Nephron (organoid): Measurements from ENCODE around the gene MLXIPL.
A peak's percentile ranks its signal among the peaks of the same experiment; 100 is the strongest.
"Not testable (repeated sequence)": the region's sequence is repeated elsewhere in the genome, so short reads cannot be mapped to it uniquely, and the experiment has no call there.

Experiments
- H3K27ac Mint-ChIP-seq, 3 experiments: 2 replicates each; pipeline ENCODE4 v1.8.0; 2020; ENCODE audit warnings: mixed read lengths in 3 of 3, mild to moderate bottlenecking in 2 of 3, moderate library complexity in 1 of 3
- H3K27me3 Mint-ChIP-seq: 2 replicates; pipeline ENCODE4 v1.8.0; 2021; ENCODE audit warnings: low read depth, mild to moderate bottlenecking, moderate library complexity, mixed read lengths
- H3K36me3 Mint-ChIP-seq: 2 replicates; pipeline ENCODE4 v1.8.0; 2020; ENCODE audit warnings: low read depth, mixed read lengths
- H3K4me1 Mint-ChIP-seq: 2 replicates; pipeline ENCODE4 v1.8.0; 2020; ENCODE audit warnings: mixed read lengths
- H3K4me3 Mint-ChIP-seq, 3 experiments: 2 replicates each; pipeline ENCODE4 v1.8.0; 2020; ENCODE audit warnings: mild to moderate bottlenecking in 3 of 3, mixed read lengths in 3 of 3, moderate library complexity in 2 of 3
- H3K9me3 Mint-ChIP-seq: 2 replicates; pipeline ENCODE4 v1.8.0; 2020; ENCODE audit warnings: mixed read lengths
- CTCF ChIP-seq, 3 experiments: fragments of 200-600 bp; sonication (generic); IDR thresholded peaks; one replicate each; pipeline ENCODE4 v1.5.0; 2021; ENCODE audit warnings: antibody characterized with exemption in 3 of 3; ENCODE audit not compliant: unreplicated experiment in 3 of 3

Gene MLXIPL

DNA sequence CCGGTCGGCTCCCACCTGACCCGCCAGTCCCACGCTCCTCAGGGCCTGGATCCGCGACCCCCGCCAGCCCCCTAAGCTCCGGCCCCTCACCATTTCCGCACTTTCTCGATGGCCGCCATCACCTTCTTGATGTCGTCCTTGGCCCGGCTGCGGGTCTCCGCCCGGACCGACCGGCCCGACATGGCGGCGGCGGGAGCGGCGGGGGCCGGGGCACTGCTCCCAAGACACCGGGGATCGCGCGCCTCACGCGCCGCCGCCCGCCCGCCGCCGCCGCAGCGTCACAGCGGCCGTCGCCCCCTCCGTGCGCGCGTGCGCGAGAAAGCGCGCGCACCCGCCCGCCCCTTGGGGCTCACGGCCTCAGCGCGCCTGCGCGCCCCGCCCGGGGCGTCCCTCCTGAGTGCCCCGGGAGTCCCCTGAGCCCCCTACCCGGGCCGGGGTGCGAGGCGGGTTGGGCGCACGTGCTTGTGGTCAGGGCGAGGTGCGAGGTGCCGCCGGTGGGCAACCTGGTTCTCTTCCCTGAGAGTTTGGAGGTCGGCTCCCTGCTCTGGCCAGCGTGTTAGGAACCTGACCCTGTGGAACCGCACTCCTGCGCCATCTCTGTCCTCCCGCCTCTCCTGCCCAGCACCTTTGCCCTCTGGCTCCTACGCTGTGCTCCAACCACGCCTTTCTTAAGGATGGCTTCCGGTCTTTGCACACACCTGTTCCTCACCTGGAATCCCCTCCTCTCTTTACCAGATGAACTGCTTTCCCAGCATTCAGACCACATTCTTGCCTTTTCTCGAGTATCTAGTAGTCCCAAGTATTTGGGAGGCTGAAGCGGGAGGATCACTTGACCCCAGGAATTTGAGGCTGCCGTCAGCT is 66.7 kb downstream of the MLXIPL start, which contains the start of gene BCL7B:
BCL7B (minus strand) TSS at position 294 of the 861 bp plus-strand sequence; CDS start at position 182, 112 bp downstream.
- Mint-ChIP-seq H3K4me3 (peak within 1 kb of the TSS; percentile 90 to 99 (median 98)), H3K4me1 (peaks cover 28% of the 10 kb centered on the region), H3K27me3 (peaks cover 4% of the 10 kb centered on the region), H3K36me3 (peaks cover 7% of the 10 kb centered on the region), H3K9me3 (no peaks in the 10 kb centered on the region), H3K27ac (peak within 1 kb of the TSS; percentile 91 to 98 (median 92))
- no peak for TF ChIP-seq CTCF (IDR thresholded peaks at IDR 0.05; ENCODE audit: unreplicated experiment in 3 of 3)

GRCh38 chr7:73557108-73557396 is 67.3 kb downstream of the MLXIPL start:
- H3K9me3 Mint-ChIP-seq: no peaks in the 10 kb centered on the region
- H3K4me1 Mint-ChIP-seq: peaks cover 28% of the 10 kb centered on the region
- peaks cover 11% of the 10 kb centered on the region for H3K36me3 Mint-ChIP-seq
- H3K4me3 Mint-ChIP-seq: peak overlapping the region; percentile 82 to 90 (median 90)
- no peak for TF ChIP-seq CTCF (IDR thresholded peaks at IDR 0.05; ENCODE audit: unreplicated experiment in 3 of 3)
- H3K27me3 Mint-ChIP-seq: peaks cover 4% of the 10 kb centered on the region
- H3K27ac Mint-ChIP-seq: peak overlapping the region; percentile 70 to 92 (median 74)

GRCh38 chr7:73556208-73557107 is 67.9 kb downstream of the MLXIPL start:
- Mint-ChIP-seq H3K4me1 (peaks cover 28% of the 10 kb centered on the region), H3K4me3 (peak overlapping the region; percentile 82 to 90 (median 90)), H3K36me3 (peaks cover 13% of the 10 kb centered on the region), H3K27ac (peak overlapping the region; percentile 74 to 92 (median 81)), H3K9me3 (no peaks in the 10 kb centered on the region), H3K27me3 (peaks cover 4% of the 10 kb centered on the region)
- TF ChIP-seq CTCF (IDR thresholded peaks at IDR 0.05; ENCODE audit: unreplicated experiment in 3 of 3): no peak

DNA sequence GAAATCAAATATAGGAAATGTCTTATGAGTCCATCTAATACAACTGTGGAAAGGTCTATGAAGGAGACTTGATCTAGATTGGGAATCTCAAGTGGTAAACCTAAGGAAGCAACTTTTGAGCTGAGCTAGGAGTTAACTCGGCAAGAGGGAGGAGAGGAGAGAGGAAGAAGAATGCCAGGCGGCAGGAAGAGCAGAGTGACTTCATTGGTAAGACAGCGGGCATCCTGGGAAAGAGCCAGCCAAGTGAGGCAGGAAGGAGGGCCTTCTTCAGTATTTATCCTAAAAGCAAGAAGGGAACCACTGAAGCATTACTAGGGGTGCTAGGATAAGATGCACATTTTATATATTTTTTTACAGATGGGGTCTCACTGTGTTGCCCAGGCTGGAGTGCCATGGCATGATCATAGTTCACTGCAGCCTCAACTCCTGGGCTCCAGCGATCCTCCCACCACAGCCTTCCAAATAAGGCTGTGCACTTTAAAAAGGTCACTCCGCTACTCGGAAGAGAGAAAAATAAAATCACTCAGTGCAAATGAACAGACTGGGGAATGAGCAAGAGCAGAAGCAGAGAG is 68.8 kb downstream of the MLXIPL start:
- Mint-ChIP-seq H3K9me3 (no peaks in the 10 kb centered on the region), H3K27me3 (peaks cover 4% of the 10 kb centered on the region), H3K4me3 (peak overlapping the region; percentile 82 to 90 (median 90)), H3K36me3 (peaks cover 18% of the 10 kb centered on the region), H3K27ac (peak overlapping the region; percentile 44 to 81 (median 53)), H3K4me1 (peaks cover 25% of the 10 kb centered on the region)
- TF ChIP-seq CTCF (IDR thresholded peaks at IDR 0.05; ENCODE audit: unreplicated experiment in 3 of 3): no peak

DNA sequence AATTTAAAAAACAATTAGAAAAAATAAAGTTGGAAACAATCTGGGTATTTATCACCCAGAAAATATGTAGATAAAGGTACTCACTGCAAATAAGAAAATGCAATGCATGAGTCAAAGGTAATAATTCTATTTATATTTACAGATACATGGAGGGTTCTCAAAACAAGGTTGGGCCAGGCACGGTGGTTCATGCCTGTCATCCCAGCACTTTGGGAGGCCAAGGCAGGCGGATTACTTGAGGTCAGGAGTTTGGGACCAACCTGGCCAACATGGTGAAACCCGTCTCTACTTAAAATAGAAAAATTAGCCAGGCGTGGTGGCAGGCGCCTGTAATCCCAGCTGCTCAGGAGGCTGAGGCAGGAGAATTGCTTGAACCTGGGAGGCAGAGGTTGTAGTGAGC is 74.2 kb downstream of the MLXIPL start:
- H3K9me3 Mint-ChIP-seq, H3K4me1 Mint-ChIP-seq, H3K4me3 Mint-ChIP-seq, H3K27ac Mint-ChIP-seq, H3K27me3 Mint-ChIP-seq: not testable (repeated sequence)
- H3K36me3 Mint-ChIP-seq: peaks cover 44% of the 10 kb centered on the region

GRCh38 chr7:73549176-73549575 is 75.1 kb downstream of the MLXIPL start:
- H3K4me1 Mint-ChIP-seq: no peaks in the 10 kb centered on the region
- no peak overlapping the region for H3K4me3 Mint-ChIP-seq
- H3K9me3 Mint-ChIP-seq: no peaks in the 10 kb centered on the region
- TF ChIP-seq CTCF (IDR thresholded peaks at IDR 0.05; ENCODE audit: unreplicated experiment in 3 of 3): no peak
- peaks cover 43% of the 10 kb centered on the region for H3K36me3 Mint-ChIP-seq
- H3K27ac Mint-ChIP-seq: peak overlapping the region in 1 of 3 experiments; percentile 19
- no peaks in the 10 kb centered on the region for H3K27me3 Mint-ChIP-seq
